Thymus (tissue), 11 donors: ENCODE data around the gene TRIM63. TPM values are rescaled to one million over a fixed set of nuclear protein-coding genes. Genes with fewer than 3 reads are reported as not detected.

Source experiments
- DNase-seq, 9 donors: peaks; one replicate each; pipeline ENCODE4 v3.0.0-alpha.2; 2013; ENCODE audit warnings: low spot score in 9 of 9, low read depth in 6 of 9, missing footprints in 1 of 9
- H3K27ac ChIP-seq, 2 donors: one replicate each; pipeline ENCODE4 v1.5.1; 2013; ENCODE audit warnings: control low read depth in 1 of 2, low read depth in 1 of 2, low read length in 1 of 2, mild to moderate bottlenecking in 1 of 2, moderate library complexity in 1 of 2
- H3K27me3 ChIP-seq, 2 donors: one replicate each; pipeline ENCODE4 v1.5.1; 2013; ENCODE audit warnings: low read length in 1 of 2; ENCODE audit not compliant: control insufficient read depth in 2 of 2, insufficient read depth in 1 of 2
- H3K36me3 ChIP-seq, 2 donors: one replicate each; pipeline ENCODE4 v1.5.1; 2013; ENCODE audit warnings: low read length in 1 of 2, mild to moderate bottlenecking in 1 of 2, moderate library complexity in 1 of 2; ENCODE audit not compliant: control insufficient read depth in 2 of 2, insufficient read depth in 2 of 2
- H3K4me1 ChIP-seq, 2 donors: one replicate each; pipeline ENCODE4 v1.5.1; 2013; ENCODE audit warnings: low read length in 2 of 2; ENCODE audit not compliant: control insufficient read depth in 2 of 2, insufficient read depth in 2 of 2
- H3K4me3 ChIP-seq, 2 donors: one replicate each; pipeline ENCODE4 v1.5.1; 2013; ENCODE audit warnings: low read length in 2 of 2, control low read depth in 1 of 2, mild to moderate bottlenecking in 1 of 2
- H3K9me3 ChIP-seq, 2 donors: one replicate each; pipeline ENCODE4 v1.5.1; 2013; ENCODE audit warnings: low read length in 1 of 2, mild to moderate bottlenecking in 1 of 2; ENCODE audit not compliant: control insufficient read depth in 2 of 2, insufficient read depth in 1 of 2
- WGBS: extraction: QIAGEN DNeasy Blood & Tissue Kit; methylation state at CpG from one replicate; pipeline ENCODE4 v1.1.7; 2013; 5-methylcytosine and 5-hydroxymethylcytosine counted together
- polyA plus RNA-seq: library from polyadenylated mRNA; stranded (reverse); fragments of 200-250 nt; gene quantifications from one replicate; pipeline ENCODE4 v1.2.3, GENCODE V29; 2013
- total RNA-seq: library from RNA; stranded (reverse); fragments of 120-200 nt; gene quantifications from one replicate; pipeline ENCODE4 v1.2.4, GENCODE V29; 2013
- donor health status: healthy.

Gene TRIM63
- total and polyA plus RNA-seq, 2 donors, result 0.09 to 1.0 TPM

- no peaks in the 10 kb centered on the region for H3K36me3 ChIP-seq
- peaks cover 8 to 13% of the 10 kb centered on the region in 2 donors for H3K4me1 ChIP-seq
- H3K27me3 ChIP-seq, result peaks cover 6 to 56% of the 10 kb centered on the region in 2 donors
- peak overlapping the region; percentile 76 to 77 for H3K27ac ChIP-seq
- H3K4me3 ChIP-seq, result peak overlapping the region; percentile 84 to 87
- peaks cover 0 to 2% of the 10 kb centered on the region in 2 donors for H3K9me3 ChIP-seq
- under 1% methylated on average over 60 of the region's 60 CpGs for WGBS
- DNase-seq, result peak; percentile 76 to 97 (median 91)
These were observed 32.0 kb downstream of the TRIM63 start for GRCh38 chr1:26035203-26035958.

- H3K4me1 ChIP-seq, result peaks cover 8 to 13% of the 10 kb centered on the region in 2 donors
- peaks cover 6 to 54% of the 10 kb centered on the region in 2 donors for H3K27me3 ChIP-seq
- H3K27ac ChIP-seq, result no peak overlapping the region
- H3K4me3 ChIP-seq, result peak overlapping the region; percentile 84 to 87
- 24% methylated on average over 15 of the region's 15 CpGs for WGBS
- no peak for DNase-seq
- H3K36me3 ChIP-seq, result no peaks in the 10 kb centered on the region
- H3K9me3 ChIP-seq, result peaks cover 0 to 2% of the 10 kb centered on the region in 2 donors
These were observed 32.8 kb downstream of the TRIM63 start for GRCh38 chr1:26034504-26035202.

- H3K36me3 ChIP-seq, result no peaks in the 10 kb centered on the region
- no peak for DNase-seq
- 86% methylated on average over 12 of the region's 12 CpGs for WGBS
- H3K27ac ChIP-seq, result no peak overlapping the region
- H3K9me3 ChIP-seq, result peaks cover 0 to 2% of the 10 kb centered on the region in 2 donors
- peaks cover 8 to 20% of the 10 kb centered on the region in 2 donors for H3K4me1 ChIP-seq
- peaks cover 3 to 35% of the 10 kb centered on the region in 2 donors for H3K27me3 ChIP-seq
- H3K4me3 ChIP-seq, result no peak overlapping the region
These were observed 34.6 kb downstream of the TRIM63 start for GRCh38 chr1:26032656-26033357.

DNA sequence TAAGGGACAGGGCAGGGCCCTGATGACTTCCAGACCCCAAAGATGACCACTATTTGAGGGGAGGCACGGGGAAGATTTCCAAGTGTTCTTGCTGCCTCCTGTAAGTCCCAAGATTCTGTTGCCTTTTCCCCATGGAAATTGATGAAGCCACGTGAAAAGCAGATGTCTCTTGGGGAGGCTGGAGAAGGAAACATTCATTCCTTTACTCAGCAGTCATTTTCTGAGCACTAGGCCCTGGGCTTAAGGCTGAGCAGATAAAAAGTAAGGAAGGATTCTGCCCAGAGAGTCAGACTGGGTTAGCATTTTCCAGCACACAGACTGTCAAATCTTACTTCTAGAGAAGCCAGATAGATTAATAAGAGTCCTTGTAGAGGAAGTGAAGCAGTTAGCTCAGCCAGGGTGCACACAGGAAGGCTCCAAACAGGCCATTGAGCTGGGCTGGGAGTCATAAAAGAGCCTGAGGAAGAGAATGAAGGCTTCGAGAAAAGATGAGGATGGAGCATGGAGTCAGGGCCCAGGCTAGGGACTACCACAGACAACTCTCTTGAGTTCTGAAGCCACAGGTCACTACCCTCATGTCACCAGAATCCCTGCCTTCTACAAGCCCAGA is 35.7 kb downstream of the TRIM63 start:
- Histone ChIP-seq H3K4me1 (peaks cover 8 to 31% of the 10 kb centered on the region in 2 donors), H3K27ac (no peak overlapping the region), H3K9me3 (peaks cover 0 to 2% of the 10 kb centered on the region in 2 donors), H3K27me3 (peaks cover 0 to 27% of the 10 kb centered on the region in 2 donors), H3K36me3 (no peaks in the 10 kb centered on the region), H3K4me3 (no peak overlapping the region)
- DNase-seq, result no peak
- WGBS, result 88% methylated on average over 3 of the region's 3 CpGs

DNA sequence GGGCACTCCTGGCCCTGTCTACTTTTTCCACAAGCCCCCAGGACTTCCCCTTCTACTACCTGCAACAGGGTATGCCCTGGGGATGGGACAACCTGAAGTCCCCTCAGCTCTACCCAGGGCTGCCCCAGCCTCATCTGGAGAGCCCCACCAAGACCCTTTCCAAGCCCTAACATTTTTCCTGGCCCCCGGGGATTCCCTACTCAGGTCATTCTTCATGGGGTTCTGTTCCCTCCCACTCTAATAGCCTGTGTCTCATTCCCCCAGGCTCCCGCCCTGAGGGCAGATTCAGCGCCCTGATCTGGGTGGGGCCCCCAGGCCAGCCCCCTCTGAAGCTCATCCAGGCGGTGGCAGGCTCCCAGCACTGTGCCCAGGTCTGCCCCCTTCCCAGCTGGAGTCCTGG is 36.2 kb downstream of the TRIM63 start:
- WGBS, result 98% methylated on average over 4 of the region's 4 CpGs
- H3K9me3 ChIP-seq, result peaks cover 0 to 2% of the 10 kb centered on the region in 2 donors
- peaks cover 7 to 29% of the 10 kb centered on the region in 2 donors for H3K4me1 ChIP-seq
- H3K36me3 ChIP-seq, result no peaks in the 10 kb centered on the region
- DNase-seq, result no peak
- H3K4me3 ChIP-seq, result no peak overlapping the region
- H3K27ac ChIP-seq, result no peak overlapping the region
- peaks cover 0 to 22% of the 10 kb centered on the region in 2 donors for H3K27me3 ChIP-seq

DNA sequence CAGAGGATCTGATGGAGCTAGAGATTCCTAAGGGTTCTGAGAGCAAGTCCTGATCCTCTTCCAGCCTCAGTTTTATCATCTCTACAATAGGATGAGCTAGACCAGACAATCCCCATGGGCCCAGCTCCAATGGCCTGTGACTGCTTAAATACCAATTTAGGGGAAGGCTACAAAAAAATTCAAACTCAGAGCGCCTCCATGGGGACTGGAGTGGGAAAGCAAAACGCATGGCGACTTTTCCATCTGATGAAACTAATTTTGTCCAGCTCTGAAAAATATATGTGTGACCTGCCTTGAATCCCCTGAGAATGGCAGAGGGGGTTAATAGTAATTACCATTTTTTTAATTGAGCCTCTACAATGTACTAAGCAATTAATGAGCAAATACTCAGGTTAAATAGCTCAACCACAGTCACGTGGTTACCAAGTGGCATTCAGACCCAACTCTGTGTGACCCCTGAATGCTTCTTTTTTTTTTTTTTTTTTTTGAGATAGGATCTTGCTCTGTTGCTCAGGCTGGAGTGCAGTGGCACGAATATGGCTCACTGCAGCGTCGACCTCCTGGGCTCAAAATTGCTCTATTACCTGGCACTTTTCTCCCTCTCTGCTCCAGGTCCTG is 37.5 kb downstream of the TRIM63 start:
- H3K4me1 ChIP-seq, result peaks cover 3 to 24% of the 10 kb centered on the region in 2 donors
- H3K27me3 ChIP-seq, result peaks cover 0 to 19% of the 10 kb centered on the region in 2 donors
- H3K36me3 ChIP-seq, result no peaks in the 10 kb centered on the region
- WGBS, result 89% methylated on average over 7 of the region's 7 CpGs
- no peaks in the 10 kb centered on the region for H3K9me3 ChIP-seq
- no peak for DNase-seq
- no peak overlapping the region for H3K4me3 ChIP-seq
- no peak overlapping the region for H3K27ac ChIP-seq

DNA sequence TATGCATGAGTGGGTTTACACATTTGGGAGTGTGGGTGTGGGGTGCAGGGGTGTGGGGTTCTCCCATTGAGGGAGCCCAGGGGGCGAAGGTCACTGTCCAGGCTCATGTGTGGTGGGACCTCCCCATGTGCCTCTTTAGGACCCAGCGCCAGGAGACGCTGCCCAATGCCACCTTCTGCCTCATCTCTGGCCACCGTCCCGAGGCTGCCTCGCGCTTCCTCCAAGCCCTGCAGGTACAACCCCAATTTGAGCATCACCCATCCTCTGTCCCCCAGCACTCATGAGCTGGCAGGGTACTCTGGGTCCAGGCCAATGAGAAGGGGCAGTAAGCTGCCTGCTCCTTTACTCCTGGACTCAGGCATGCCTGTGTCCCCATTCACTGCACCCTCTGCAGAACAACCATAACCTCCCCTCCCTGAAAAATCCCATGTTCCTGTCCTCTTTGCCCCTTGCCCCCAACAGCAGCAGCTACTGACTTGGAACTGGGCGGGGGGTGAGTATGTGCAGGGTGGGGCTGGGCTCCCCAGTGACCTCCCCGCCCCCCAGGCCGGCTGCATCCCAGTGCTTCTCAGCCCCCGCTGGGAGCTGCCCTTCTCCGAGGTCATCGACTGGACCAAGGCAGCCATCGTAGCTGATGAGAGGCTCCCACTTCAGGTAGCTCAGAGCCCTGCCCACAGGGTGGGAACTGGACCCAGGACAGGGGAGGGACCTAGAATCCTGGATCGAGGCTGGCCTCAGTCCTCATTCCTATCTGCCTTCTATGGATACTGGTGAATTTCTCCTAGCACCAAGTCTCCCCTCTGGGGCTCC is 38.2 kb downstream of the TRIM63 start:
- H3K27me3 ChIP-seq, result peaks cover 0 to 11% of the 10 kb centered on the region in 2 donors
- DNase-seq, result no peak
- no peaks in the 10 kb centered on the region for H3K36me3 ChIP-seq
- 92% methylated on average over 15 of the region's 15 CpGs for WGBS
- H3K9me3 ChIP-seq, result no peaks in the 10 kb centered on the region
- no peak overlapping the region for H3K27ac ChIP-seq
- H3K4me3 ChIP-seq, result no peak overlapping the region
- H3K4me1 ChIP-seq, result peaks cover 0 to 22% of the 10 kb centered on the region in 2 donors

DNA sequence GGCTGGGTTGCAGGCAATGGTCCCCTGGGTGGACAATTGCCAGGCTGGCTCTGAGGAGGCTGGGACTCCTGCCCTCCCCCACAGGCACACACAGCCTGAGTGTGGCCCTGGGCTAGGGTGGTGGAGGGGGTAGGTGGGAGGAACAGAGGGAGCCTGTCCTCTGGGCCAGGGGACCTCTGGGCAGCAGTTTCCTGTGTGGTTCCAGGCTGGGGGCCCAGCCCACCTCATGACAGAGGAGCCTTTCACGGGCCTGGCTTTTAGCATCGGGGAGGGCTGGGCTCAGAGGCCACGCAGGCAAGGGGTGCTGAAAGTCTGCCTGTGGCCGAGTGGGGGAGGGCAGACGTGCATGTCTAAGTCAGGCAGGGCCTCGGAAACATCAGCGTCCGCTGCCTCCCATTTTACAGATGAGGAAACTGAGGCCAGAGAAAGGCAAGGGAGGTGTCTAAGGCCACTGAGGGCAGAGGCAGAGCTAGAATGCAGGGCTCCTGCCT is 38.9 kb downstream of the TRIM63 start:
- Histone ChIP-seq H3K27ac (no peak overlapping the region), H3K4me3 (no peak overlapping the region), H3K36me3 (no peaks in the 10 kb centered on the region), H3K27me3 (peaks cover 0 to 6% of the 10 kb centered on the region in 2 donors), H3K9me3 (no peaks in the 10 kb centered on the region), H3K4me1 (peaks cover 0 to 29% of the 10 kb centered on the region in 2 donors)
- DNase-seq, result no peak
- 71% methylated on average over 8 of the region's 8 CpGs for WGBS
